ENCODE results near the gene CBX4. TPM values are rescaled to one million over a fixed set of nuclear protein-coding genes. Genes with fewer than 3 reads are reported as not detected.
A peak's percentile ranks its signal among the peaks of the same experiment; 100 is the strongest.

The CBX4 gene
- total and polyA plus RNA-seq, 2 of the 13 experiments (the other 11 are each of a cell fraction or from before 2014, with no cell fraction given), result 25.8 to 50.8 TPM

GRCh38 chr17:79810130-79811010 lies 28.9 kb downstream of the CBX4 start (continued):
- TF ChIP-seq GLI4 (CRISPR knock-in tag; IDR thresholded peaks at IDR 0.05; ENCODE audit: borderline replicate concordance), result no peak
- no peak for TF ChIP-seq KAT7 (CRISPR knock-in tag; IDR thresholded peaks at IDR 0.05; ENCODE audit: borderline replicate concordance)
- no peak for TF ChIP-seq SMYD3 (CRISPR knock-in tag; IDR thresholded peaks at IDR 0.05)
- no peak for TF ChIP-seq ZNF138 (CRISPR knock-in tag; IDR thresholded peaks at IDR 0.05; ENCODE audit: low read depth)
- TF ChIP-seq, protein P1, sequence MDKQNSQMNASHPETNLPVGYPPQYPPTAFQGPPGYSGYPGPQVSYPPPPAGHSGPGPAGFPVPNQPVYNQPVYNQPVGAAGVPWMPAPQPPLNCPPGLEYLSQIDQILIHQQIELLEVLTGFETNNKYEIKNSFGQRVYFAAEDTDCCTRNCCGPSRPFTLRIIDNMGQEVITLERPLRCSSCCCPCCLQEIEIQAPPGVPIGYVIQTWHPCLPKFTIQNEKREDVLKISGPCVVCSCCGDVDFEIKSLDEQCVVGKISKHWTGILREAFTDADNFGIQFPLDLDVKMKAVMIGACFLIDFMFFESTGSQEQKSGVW (CRISPR knock-in tag; IDR thresholded peaks at IDR 0.05; ENCODE audit: borderline replicate concordance), result no peak
- TF ChIP-seq, protein P2, sequence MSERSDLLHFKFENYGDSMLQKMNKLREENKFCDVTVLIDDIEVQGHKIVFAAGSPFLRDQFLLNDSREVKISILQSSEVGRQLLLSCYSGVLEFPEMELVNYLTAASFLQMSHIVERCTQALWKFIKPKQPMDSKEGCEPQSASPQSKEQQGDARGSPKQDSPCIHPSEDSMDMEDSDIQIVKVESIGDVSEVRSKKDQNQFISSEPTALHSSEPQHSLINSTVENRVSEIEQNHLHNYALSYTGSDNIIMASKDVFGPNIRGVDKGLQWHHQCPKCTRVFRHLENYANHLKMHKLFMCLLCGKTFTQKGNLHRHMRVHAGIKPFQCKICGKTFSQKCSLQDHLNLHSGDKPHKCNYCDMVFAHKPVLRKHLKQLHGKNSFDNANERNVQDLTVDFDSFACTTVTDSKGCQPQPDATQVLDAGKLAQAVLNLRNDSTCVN (CRISPR knock-in tag; IDR thresholded peaks at IDR 0.05; ENCODE audit: borderline replicate concordance), result peak; percentile 83; the same call in 1 of the 2 replicates
- TF ChIP-seq ZNF256 (CRISPR knock-in tag; conservative IDR thresholded peaks at IDR 0.05), result no peak
- no peak for TF ChIP-seq BRCA1 (CRISPR knock-in tag; IDR thresholded peaks at IDR 0.05)
- TF ChIP-seq EP300 (IDR thresholded peaks at IDR 0.05; ENCODE audit: low read depth in 2 of 2, low read length in 2 of 2), result no peak
- no peak for TF ChIP-seq EP300 (CRISPR knock-in tag; IDR thresholded peaks at IDR 0.05; ENCODE audit: borderline replicate concordance)
- TF ChIP-seq MAF1 (CRISPR knock-in tag; IDR thresholded peaks at IDR 0.05; ENCODE audit: borderline replicate concordance), result no peak
- no peak for TF ChIP-seq FOSL1 (CRISPR knock-in tag; IDR thresholded peaks at IDR 0.05; ENCODE audit: borderline replicate concordance)
- TF ChIP-seq RARA (CRISPR knock-in tag; IDR thresholded peaks at IDR 0.05), result no peak
